ENCODE data around the gene ERGIC3. TPM values are rescaled to one million over a fixed set of nuclear protein-coding genes. Genes with fewer than 3 reads are reported as not detected.

The ERGIC3 gene
- total RNA-seq, 1 experiment from 2014 or later = 341 TPM

DNA sequence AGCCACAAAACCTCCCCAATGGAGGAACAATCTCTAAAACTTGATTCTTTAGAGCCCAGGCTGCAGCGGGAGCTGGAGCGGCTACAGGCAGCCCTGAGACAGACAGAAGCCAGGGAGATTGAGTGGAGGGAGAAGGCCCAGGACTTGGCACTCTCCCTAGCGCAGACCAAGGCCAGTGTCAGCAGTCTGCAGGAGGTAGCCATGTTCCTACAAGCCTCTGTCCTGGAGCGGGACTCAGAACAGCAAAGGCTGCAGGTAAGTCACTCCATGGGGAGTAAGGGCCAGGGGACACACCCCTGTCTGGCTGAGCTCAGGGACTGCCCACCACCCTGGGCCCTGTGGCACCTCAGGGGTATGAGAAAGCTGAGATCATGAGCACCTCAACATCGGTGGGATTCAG, 37.1 kb upstream of the ERGIC3 start:
- Histone ChIP-seq H3K4me3 (no peak overlapping the region), H3K9me3 (ENCODE audit: insufficient read depth, low read depth) (no peaks in the 10 kb centered on the region), H3K27ac (no peak overlapping the region), H3K9me2 (ENCODE audit: insufficient read depth) (no peaks in the 10 kb centered on the region), H3K79me2 (ENCODE audit: low read depth) (no peaks in the 10 kb centered on the region), H3F3A (ENCODE audit: insufficient read depth, low read depth) (peaks cover 6% of the 10 kb centered on the region; the same call in 1 of the 2 replicates), H2AFZ (no peak overlapping the region), H3K27me3 (ENCODE audit: insufficient read depth, low read depth) (no peaks in the 10 kb centered on the region), H3K36me3 (ENCODE audit: low read depth) (no peaks in the 10 kb centered on the region; the same call in 1 of the 2 replicates), H3K4me1 (replicated peaks; ENCODE audit: insufficient read depth) (peaks cover 11% of the 10 kb centered on the region; the same call in 1 of the 2 replicates), H4K20me1 (ENCODE audit: insufficient read depth) (no peaks in the 10 kb centered on the region), H3K4me2 (no peak overlapping the region)
- ChIA-PET CTCF (no interaction called here), POLR2A (ENCODE audit: unreplicated experiment) (interaction anchor here (0.5 kb wide), 1 partner anchor 164 kb away, joined by 5 read pairs; no protein-coding TSS in a partner anchor)
- BruUV-seq (replicated peaks) = no TSS peak
- intact Hi-C loops (cut with micrococcal nuclease; ENCODE audit: unreplicated experiment) = no loop called here
- no peak for DNase-seq
- no peak for TF ChIP-seq EZH2 (IDR thresholded peaks at IDR 0.05; ENCODE audit: low read depth)
- TF ChIP-seq, protein P1, sequence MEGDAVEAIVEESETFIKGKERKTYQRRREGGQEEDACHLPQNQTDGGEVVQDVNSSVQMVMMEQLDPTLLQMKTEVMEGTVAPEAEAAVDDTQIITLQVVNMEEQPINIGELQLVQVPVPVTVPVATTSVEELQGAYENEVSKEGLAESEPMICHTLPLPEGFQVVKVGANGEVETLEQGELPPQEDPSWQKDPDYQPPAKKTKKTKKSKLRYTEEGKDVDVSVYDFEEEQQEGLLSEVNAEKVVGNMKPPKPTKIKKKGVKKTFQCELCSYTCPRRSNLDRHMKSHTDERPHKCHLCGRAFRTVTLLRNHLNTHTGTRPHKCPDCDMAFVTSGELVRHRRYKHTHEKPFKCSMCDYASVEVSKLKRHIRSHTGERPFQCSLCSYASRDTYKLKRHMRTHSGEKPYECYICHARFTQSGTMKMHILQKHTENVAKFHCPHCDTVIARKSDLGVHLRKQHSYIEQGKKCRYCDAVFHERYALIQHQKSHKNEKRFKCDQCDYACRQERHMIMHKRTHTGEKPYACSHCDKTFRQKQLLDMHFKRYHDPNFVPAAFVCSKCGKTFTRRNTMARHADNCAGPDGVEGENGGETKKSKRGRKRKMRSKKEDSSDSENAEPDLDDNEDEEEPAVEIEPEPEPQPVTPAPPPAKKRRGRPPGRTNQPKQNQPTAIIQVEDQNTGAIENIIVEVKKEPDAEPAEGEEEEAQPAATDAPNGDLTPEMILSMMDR (conservative IDR thresholded peaks at IDR 0.05) = no peak

DNA sequence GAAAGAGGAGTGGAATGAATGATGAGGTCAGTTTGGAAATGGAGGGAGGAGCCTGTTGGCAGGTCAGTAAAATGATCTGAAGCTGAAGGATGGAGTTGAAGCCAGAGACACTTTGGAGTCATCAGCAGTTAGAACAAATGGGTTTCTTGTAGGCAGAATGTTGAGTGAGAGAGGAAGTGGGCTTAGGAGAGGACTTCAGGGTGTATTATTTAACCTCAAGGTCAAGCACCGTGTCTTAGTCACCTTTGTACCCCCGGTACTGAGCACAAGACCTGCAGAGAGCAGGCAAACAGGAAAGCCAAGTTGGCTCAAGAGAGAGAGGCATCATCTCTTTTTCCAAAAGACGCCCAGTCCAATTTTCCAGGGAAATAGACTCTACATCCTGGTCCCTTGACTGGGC, 35.7 kb upstream of the ERGIC3 start:
- intact Hi-C loops (cut with micrococcal nuclease; ENCODE audit: unreplicated experiment) = no loop called here
- POLR2A ChIA-PET (ENCODE audit: unreplicated experiment) = interaction anchor here (0.7 kb wide), 1 partner anchor 511 kb away, joined by 3 read pairs; no protein-coding TSS in a partner anchor
- no peak overlapping the region for H3K4me2 ChIP-seq

GRCh38 chr20:35506872-35507638, 34.8 kb upstream of the ERGIC3 start:
- no peaks in the 10 kb centered on the region for H3K79me2 ChIP-seq (ENCODE audit: low read depth)
- no peaks in the 10 kb centered on the region for H3K9me2 ChIP-seq (ENCODE audit: insufficient read depth)
- H3F3A ChIP-seq (ENCODE audit: insufficient read depth, low read depth) = peaks cover 6% of the 10 kb centered on the region; the same call in 1 of the 2 replicates
- H3K36me3 ChIP-seq (ENCODE audit: low read depth) = no peaks in the 10 kb centered on the region; the same call in none of the 2 replicates
- ChIA-PET CTCF (interaction anchor here (0.6 to 0.7 kb wide), 3 partner anchors 177 to 825 kb away, joined by 3 to 7 read pairs (median 5); no protein-coding TSS in a partner anchor), POLR2A (ENCODE audit: unreplicated experiment) (interaction anchor here (0.6 kb wide), 2 partner anchors 33 to 446 kb away, joined by 4 to 5 read pairs; no protein-coding TSS in a partner anchor)
- no peak overlapping the region for H3K4me2 ChIP-seq
- no peak overlapping the region for H2AFZ ChIP-seq
- H3K27ac ChIP-seq = no peak overlapping the region
- peak in 1 of 2 experiments; percentile 9 for DNase-seq
- H3K4me3 ChIP-seq = no peak overlapping the region
- intact Hi-C loops (cut with micrococcal nuclease; ENCODE audit: unreplicated experiment) = no loop called here
- no TSS peak for BruUV-seq (replicated peaks)
- H4K20me1 ChIP-seq (ENCODE audit: insufficient read depth) = no peaks in the 10 kb centered on the region
- H3K4me1 ChIP-seq (replicated peaks; ENCODE audit: insufficient read depth) = peaks cover 11% of the 10 kb centered on the region; the same call in 1 of the 2 replicates
- TF ChIP-seq, protein P1 (conservative IDR thresholded peaks at IDR 0.05) = no peak
- TF ChIP-seq EZH2 (IDR thresholded peaks at IDR 0.05; ENCODE audit: low read depth) = no peak
- no peaks in the 10 kb centered on the region for H3K9me3 ChIP-seq (ENCODE audit: insufficient read depth, low read depth)
- no peaks in the 10 kb centered on the region for H3K27me3 ChIP-seq (ENCODE audit: insufficient read depth, low read depth)

More for the DNA sequence above, 35.7 kb upstream of the ERGIC3 start:
- no peaks in the 10 kb centered on the region for H4K20me1 ChIP-seq (ENCODE audit: insufficient read depth)
- H3K27me3 ChIP-seq (ENCODE audit: insufficient read depth, low read depth) = no peaks in the 10 kb centered on the region
- H3K4me1 ChIP-seq (replicated peaks; ENCODE audit: insufficient read depth) = peaks cover 11% of the 10 kb centered on the region; the same call in 1 of the 2 replicates
- no peaks in the 10 kb centered on the region for H3K9me3 ChIP-seq (ENCODE audit: insufficient read depth, low read depth)
- H3F3A ChIP-seq (ENCODE audit: insufficient read depth, low read depth) = peaks cover 6% of the 10 kb centered on the region; the same call in 1 of the 2 replicates
- no peak overlapping the region for H2AFZ ChIP-seq
- no peak overlapping the region for H3K4me3 ChIP-seq
- no TSS peak for BruUV-seq (replicated peaks)
- H3K9me2 ChIP-seq (ENCODE audit: insufficient read depth) = no peaks in the 10 kb centered on the region
- CTCF ChIA-PET = no interaction called here
- H3K27ac ChIP-seq = no peak overlapping the region
- DNase-seq = no peak
- TF ChIP-seq, protein P1 (conservative IDR thresholded peaks at IDR 0.05) = no peak
- no peak for TF ChIP-seq EZH2 (IDR thresholded peaks at IDR 0.05; ENCODE audit: low read depth)
- no peaks in the 10 kb centered on the region; the same call in 1 of the 2 replicates for H3K36me3 ChIP-seq (ENCODE audit: low read depth)
- H3K79me2 ChIP-seq (ENCODE audit: low read depth) = no peaks in the 10 kb centered on the region

Data from PC-9 (cell line).